ENCODE data around the gene BPI.

GRCh38 chr20:38372806-38373205 lies 68.8 kb downstream of the BPI start:
- TF ChIP-seq CTCF (IDR thresholded peaks at IDR 0.05) (no peak), POLR2A (IDR thresholded peaks at IDR 0.05) (no peak)
